ENCODE measurements around the gene HSFY2.
"Not testable (repeated sequence)": the region's sequence is repeated elsewhere in the genome, so short reads cannot be mapped to it uniquely, and the experiment has no call there.

Gene HSFY2, protein sequence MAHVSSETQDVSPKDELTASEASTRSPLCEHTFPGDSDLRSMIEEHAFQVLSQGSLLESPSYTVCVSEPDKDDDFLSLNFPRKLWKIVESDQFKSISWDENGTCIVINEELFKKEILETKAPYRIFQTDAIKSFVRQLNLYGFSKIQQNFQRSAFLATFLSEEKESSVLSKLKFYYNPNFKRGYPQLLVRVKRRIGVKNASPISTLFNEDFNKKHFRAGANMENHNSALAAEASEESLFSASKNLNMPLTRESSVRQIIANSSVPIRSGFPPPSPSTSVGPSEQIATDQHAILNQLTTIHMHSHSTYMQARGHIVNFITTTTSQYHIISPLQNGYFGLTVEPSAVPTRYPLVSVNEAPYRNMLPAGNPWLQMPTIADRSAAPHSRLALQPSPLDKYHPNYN

GRCh38 chrY:18773635-18774034, at the start of gene HSFY2:
HSFY2 (minus strand) TSS chrY:18773735; CDS start chrY:18773618, 117 bp downstream.
- not testable (repeated sequence) for DNase-seq (ENCODE audit: low read depth)

- DNase-seq (ENCODE audit: low read depth) = not testable (repeated sequence)
Measured at GRCh38 chrY:18815751-18816150, 42.2 kb upstream of the HSFY2 start.

GRCh38 chrY:18788757-18789406, 15.3 kb upstream of the HSFY2 start:
- not testable (repeated sequence) for DNase-seq (ENCODE audit: low read depth)

- not testable (repeated sequence) for DNase-seq (ENCODE audit: low read depth)
Measured at GRCh38 chrY:18754077-18754476, 19.5 kb downstream of the HSFY2 start.

DNA sequence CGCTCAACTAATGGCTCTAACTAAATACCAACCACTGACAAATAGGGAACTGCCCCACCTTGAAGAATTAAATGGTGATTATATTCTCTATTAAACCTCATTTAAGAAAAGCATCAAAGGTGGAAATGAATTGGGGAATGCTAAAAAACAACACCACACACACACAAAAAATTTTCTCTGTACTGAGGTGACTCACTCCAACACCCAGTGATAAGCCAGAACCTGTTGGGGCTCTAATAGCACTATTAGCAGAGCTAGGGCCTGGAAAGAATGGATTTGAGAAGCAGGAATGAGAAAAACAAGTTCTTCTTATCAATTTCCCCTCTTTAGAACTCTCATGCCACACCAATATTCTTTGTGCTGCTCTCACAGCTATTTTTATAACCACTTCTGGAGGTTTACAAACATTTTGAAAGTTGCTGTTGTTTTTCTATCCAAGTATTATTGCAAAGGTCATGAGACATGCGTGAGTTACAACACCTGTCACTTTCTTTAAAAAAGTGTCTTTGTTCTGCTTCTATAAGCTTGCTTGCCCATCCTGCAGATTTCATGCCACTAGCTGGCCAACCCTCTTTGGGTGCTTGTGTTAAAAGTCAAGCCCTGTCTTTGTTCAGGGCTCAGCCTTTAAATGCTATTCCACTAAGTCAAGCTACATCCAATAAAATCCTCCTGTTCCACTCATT, 20.3 kb downstream of the HSFY2 start:
- not testable (repeated sequence) for DNase-seq (ENCODE audit: low read depth)

- not testable (repeated sequence) for DNase-seq (ENCODE audit: low read depth)
Measured at GRCh38 chrY:18723714-18724113, 49.8 kb downstream of the HSFY2 start.

Data from activated T-cell treated with anti-CD3 and anti-CD28 coated beads for 1 hour (primary cell).